K562 (cell line): Measurements from ENCODE around the gene TF.

Source experiments
- MTF1 ChIP-seq: fragments of 250-450 bp; sonication (Bioruptor Pico); IDR thresholded peaks from 2 replicates; pipeline ENCODE4 v1.9.0; 2021; ENCODE audit warnings: moderate library complexity, mild to moderate bottlenecking, inconsistent platforms, borderline replicate concordance
- NFIC ChIP-seq: fragments of 450-650 bp; IDR thresholded peaks from 2 replicates; pipeline ENCODE4 v1.6.1; 2017; ENCODE audit warnings: mild to moderate bottlenecking, inconsistent platforms
- POLR2AphosphoS5 ChIP-seq: IDR thresholded peaks from 2 replicates; pipeline ENCODE4 v1.6.1; 2011; ENCODE audit warnings: mild to moderate bottlenecking, low read depth, low read length, moderate library complexity; ENCODE audit not compliant: control insufficient read depth, insufficient read depth
- POLR3A ChIP-seq: IDR thresholded peaks from 2 replicates; pipeline ENCODE4 v1.6.1; 2011; ENCODE audit warnings: borderline replicate concordance, mild to moderate bottlenecking, moderate library complexity; ENCODE audit not compliant: insufficient read length, insufficient read depth; ENCODE audit errors: extremely low read depth
- TBP ChIP-seq: optimal IDR thresholded peaks from 2 replicates; pipeline ENCODE3; 2011; ENCODE audit warnings: low read depth, low read length, improper control_type of control experiment
- YY1 ChIP-seq, 3 experiments: IDR thresholded peaks; 2 replicates each; pipeline ENCODE4 v1.6.1; 2011; ENCODE audit warnings: low read length in 2 of 3, mild to moderate bottlenecking in 2 of 3, moderate library complexity in 2 of 3, borderline replicate concordance in 1 of 3, control low read depth in 1 of 3, low read depth in 1 of 3; ENCODE audit not compliant: insufficient read depth in 3 of 3, insufficient replicate concordance in 2 of 3, control insufficient read depth in 1 of 3, insufficient read length in 1 of 3; ENCODE audit errors: extremely low read depth in 1 of 3
- ZNF57 ChIP-seq: fragments of 450-650 bp; formaldehyde crosslinking; IDR thresholded peaks from 2 replicates; pipeline ENCODE4 v1.4.0; 2020; ENCODE audit warnings: mild to moderate bottlenecking, moderate library complexity
- TF ChIP-seq, protein P1 (sequence below), 3 experiments: IDR thresholded peaks in 2 of 3; conservative IDR thresholded peaks in 1 of 3; 2 replicates each; pipeline ENCODE4 v1.5.1; 2011 to 2012; ENCODE audit warnings: low read length in 3 of 3, mild to moderate bottlenecking in 3 of 3, control low read depth in 2 of 3, improper control_type of control experiment in 1 of 3, inconsistent platforms in 1 of 3, low read depth in 1 of 3, mixed read lengths in 1 of 3, moderate library complexity in 1 of 3; ENCODE audit not compliant: insufficient read depth in 2 of 3
- TF ChIP-seq, protein P2 (sequence below): sonication (generic); formaldehyde crosslinking; IDR thresholded peaks from 2 replicates; pipeline ENCODE4 v1.8.1; 2023; ENCODE audit warnings: mild to moderate bottlenecking, missing genetic modification reagents

DNA sequence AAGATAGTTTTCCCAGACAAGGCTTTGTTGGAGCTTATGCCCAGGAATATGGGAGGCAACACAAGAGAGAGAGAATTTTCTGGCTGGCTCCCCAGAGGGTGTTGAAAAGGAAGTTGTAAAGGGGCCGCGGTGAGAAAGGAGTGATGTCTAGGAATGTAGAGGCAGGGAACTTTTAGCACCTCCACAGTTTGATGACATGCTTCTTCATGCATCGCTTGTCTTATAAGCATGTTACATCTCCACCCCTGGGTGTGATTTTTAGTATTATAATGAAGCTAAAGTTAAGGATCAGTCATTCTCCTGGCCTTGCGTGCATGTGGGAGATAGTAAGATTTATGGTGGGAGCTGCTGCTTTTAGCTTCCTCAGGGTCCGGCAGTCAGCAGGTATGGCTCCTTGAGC, 32.8 kb upstream of the TF start:
- TF ChIP-seq, protein P1, sequence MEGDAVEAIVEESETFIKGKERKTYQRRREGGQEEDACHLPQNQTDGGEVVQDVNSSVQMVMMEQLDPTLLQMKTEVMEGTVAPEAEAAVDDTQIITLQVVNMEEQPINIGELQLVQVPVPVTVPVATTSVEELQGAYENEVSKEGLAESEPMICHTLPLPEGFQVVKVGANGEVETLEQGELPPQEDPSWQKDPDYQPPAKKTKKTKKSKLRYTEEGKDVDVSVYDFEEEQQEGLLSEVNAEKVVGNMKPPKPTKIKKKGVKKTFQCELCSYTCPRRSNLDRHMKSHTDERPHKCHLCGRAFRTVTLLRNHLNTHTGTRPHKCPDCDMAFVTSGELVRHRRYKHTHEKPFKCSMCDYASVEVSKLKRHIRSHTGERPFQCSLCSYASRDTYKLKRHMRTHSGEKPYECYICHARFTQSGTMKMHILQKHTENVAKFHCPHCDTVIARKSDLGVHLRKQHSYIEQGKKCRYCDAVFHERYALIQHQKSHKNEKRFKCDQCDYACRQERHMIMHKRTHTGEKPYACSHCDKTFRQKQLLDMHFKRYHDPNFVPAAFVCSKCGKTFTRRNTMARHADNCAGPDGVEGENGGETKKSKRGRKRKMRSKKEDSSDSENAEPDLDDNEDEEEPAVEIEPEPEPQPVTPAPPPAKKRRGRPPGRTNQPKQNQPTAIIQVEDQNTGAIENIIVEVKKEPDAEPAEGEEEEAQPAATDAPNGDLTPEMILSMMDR (IDR thresholded peaks at IDR 0.05 in 2 of 3, conservative IDR thresholded peaks at IDR 0.05 in 1 of 3; ENCODE audit: insufficient read depth in 2 of 3, low read depth in 1 of 3, low read length in 3 of 3): no peak
- TF ChIP-seq ZNF57 (CRISPR knock-in tag) (no peak), POLR2AphosphoS5 (no peak), POLR3A (no peak), NFIC (no peak), TBP (no peak), MTF1 (CRISPR knock-in tag) (no peak), YY1 (IDR thresholded peaks at IDR 0.05; ENCODE audit: borderline replicate concordance in 1 of 3, control insufficient read depth in 1 of 3, extremely low read depth in 1 of 3, insufficient read depth in 3 of 3, insufficient read length in 1 of 3, insufficient replicate concordance in 2 of 3, low read depth in 1 of 3, low read length in 2 of 3) (no peak)
- TF ChIP-seq, protein P2, sequence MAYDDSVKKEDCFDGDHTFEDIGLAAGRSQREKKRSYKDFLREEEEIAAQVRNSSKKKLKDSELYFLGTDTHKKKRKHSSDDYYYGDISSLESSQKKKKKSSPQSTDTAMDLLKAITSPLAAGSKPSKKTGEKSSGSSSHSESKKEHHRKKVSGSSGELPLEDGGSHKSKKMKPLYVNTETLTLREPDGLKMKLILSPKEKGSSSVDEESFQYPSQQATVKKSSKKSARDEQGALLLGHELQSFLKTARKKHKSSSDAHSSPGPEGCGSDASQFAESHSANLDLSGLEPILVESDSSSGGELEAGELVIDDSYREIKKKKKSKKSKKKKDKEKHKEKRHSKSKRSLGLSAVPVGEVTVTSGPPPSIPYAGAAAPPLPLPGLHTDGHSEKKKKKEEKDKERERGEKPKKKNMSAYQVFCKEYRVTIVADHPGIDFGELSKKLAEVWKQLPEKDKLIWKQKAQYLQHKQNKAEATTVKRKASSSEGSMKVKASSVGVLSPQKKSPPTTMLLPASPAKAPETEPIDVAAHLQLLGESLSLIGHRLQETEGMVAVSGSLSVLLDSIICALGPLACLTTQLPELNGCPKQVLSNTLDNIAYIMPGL (CRISPR knock-in tag): no peak
